Effector memory CD8-positive, alpha-beta T cell (primary cell): ENCODE data around the gene GMPPA.

Experiments used
- ATAC-seq: fragments of 150-1000 bp; cut with Tn5 transposase; replicated peaks from 2 replicates; pipeline ENCODE4 v1.10.0; 2021; ENCODE audit warnings: mild to moderate bottlenecking, moderate library complexity
- DNase-seq, 3 experiments: peaks; one replicate each; pipeline ENCODE4 v3.0.0; 2021
- H3K27ac Mint-ChIP-seq, 2 donors: one replicate each; pipeline ENCODE4 v1.8.0; 2022; ENCODE audit warnings: mild to moderate bottlenecking in 2 of 2, mixed read lengths in 2 of 2, moderate library complexity in 2 of 2
- H3K27me3 Mint-ChIP-seq, 2 donors: one replicate each; pipeline ENCODE4 v1.8.0; 2022; ENCODE audit warnings: mixed read lengths in 2 of 2
- H3K36me3 Mint-ChIP-seq: one replicate; pipeline ENCODE4 v1.8.0; 2022; ENCODE audit warnings: mild to moderate bottlenecking, moderate library complexity, mixed read lengths; ENCODE audit not compliant: insufficient read depth
- H3K4me1 Mint-ChIP-seq, 2 donors: one replicate each; pipeline ENCODE4 v1.8.0; 2022; ENCODE audit warnings: low read depth in 2 of 2, mixed read lengths in 2 of 2
- H3K4me3 Mint-ChIP-seq, 2 donors: one replicate each; pipeline ENCODE4 v1.8.0; 2022; ENCODE audit warnings: mild to moderate bottlenecking in 2 of 2, mixed read lengths in 2 of 2, moderate library complexity in 2 of 2
- H3K9me3 Mint-ChIP-seq, 2 donors: one replicate each; pipeline ENCODE4 v1.8.0; 2022; ENCODE audit warnings: mixed read lengths in 2 of 2

The GMPPA gene

GRCh38 chr2:219495531-219496122 is 3.1 kb upstream of the GMPPA start:
- no peak for ATAC-seq
- no peak overlapping the region for H3K4me3 Mint-ChIP-seq

GRCh38 chr2:219496247-219496824 is 2.4 kb upstream of the GMPPA start:
- H3K4me3 Mint-ChIP-seq = peak overlapping the region; percentile 94 to 97
- H3K4me1 Mint-ChIP-seq = peaks cover 32 to 40% of the 10 kb centered on the region in 2 donors
- H3K27ac Mint-ChIP-seq = no peak overlapping the region
- ATAC-seq (no peak), DNase-seq (no peak)
- no peaks in the 10 kb centered on the region for H3K9me3 Mint-ChIP-seq
- peaks cover 3% of the 10 kb centered on the region for H3K36me3 Mint-ChIP-seq
- peaks cover 44 to 75% of the 10 kb centered on the region in 2 donors for H3K27me3 Mint-ChIP-seq

More at GRCh38 chr2:219495531-219496122, 3.1 kb upstream of the GMPPA start:
- Mint-ChIP-seq H3K4me1 (peaks cover 31 to 40% of the 10 kb centered on the region in 2 donors), H3K36me3 (peaks cover 3% of the 10 kb centered on the region), H3K27ac (no peak overlapping the region), H3K27me3 (peaks cover 47 to 82% of the 10 kb centered on the region in 2 donors), H3K9me3 (no peaks in the 10 kb centered on the region)
- DNase-seq = peak; percentile 26 to 45 (median 41)

- peak overlapping the region in 1 of 2 donors; percentile 8 for H3K27ac Mint-ChIP-seq
- H3K9me3 Mint-ChIP-seq = no peaks in the 10 kb centered on the region
- peaks cover 33 to 42% of the 10 kb centered on the region in 2 donors for H3K4me1 Mint-ChIP-seq
- peaks cover 42 to 69% of the 10 kb centered on the region in 2 donors for H3K27me3 Mint-ChIP-seq
- DNase-seq = no peak
- no peak for ATAC-seq
- H3K4me3 Mint-ChIP-seq = peak overlapping the region; percentile 94 to 97
- peaks cover 3% of the 10 kb centered on the region for H3K36me3 Mint-ChIP-seq
These were observed 1.7 kb upstream of the GMPPA start for GRCh38 chr2:219496825-219497494.

GRCh38 chr2:219497495-219498279 is 1.0 kb upstream of the GMPPA start:
- DNase-seq (peak in 1 of 3 experiments; percentile 18), ATAC-seq (peak; percentile 7)
- Mint-ChIP-seq H3K4me1 (peaks cover 33 to 42% of the 10 kb centered on the region in 2 donors), H3K9me3 (no peaks in the 10 kb centered on the region), H3K27me3 (peaks cover 34 to 62% of the 10 kb centered on the region in 2 donors), H3K27ac (peak overlapping the region; percentile 8 to 55), H3K36me3 (peaks cover 3% of the 10 kb centered on the region), H3K4me3 (peak overlapping the region; percentile 94 to 97)

GRCh38 chr2:219499058-219499307 is 292 bp downstream of the GMPPA start:
- Mint-ChIP-seq H3K4me1 (peaks cover 33 to 42% of the 10 kb centered on the region in 2 donors), H3K9me3 (no peaks in the 10 kb centered on the region), H3K36me3 (peaks cover 6% of the 10 kb centered on the region), H3K27me3 (peaks cover 21 to 49% of the 10 kb centered on the region in 2 donors), H3K27ac (peak overlapping the region; percentile 55 to 87), H3K4me3 (peak overlapping the region; percentile 94 to 97)
- DNase-seq (no peak), ATAC-seq (no peak)

- peaks cover 10% of the 10 kb centered on the region for H3K36me3 Mint-ChIP-seq
- no peak for DNase-seq
- peak overlapping the region; percentile 94 to 97 for H3K4me3 Mint-ChIP-seq
- H3K9me3 Mint-ChIP-seq = no peaks in the 10 kb centered on the region
- H3K4me1 Mint-ChIP-seq = peaks cover 33 to 42% of the 10 kb centered on the region in 2 donors
- ATAC-seq = no peak
- peaks cover 18 to 43% of the 10 kb centered on the region in 2 donors for H3K27me3 Mint-ChIP-seq
- H3K27ac Mint-ChIP-seq = peak overlapping the region; percentile 55 to 87
These were observed 864 bp downstream of the GMPPA start for GRCh38 chr2:219499555-219499954.

- Mint-ChIP-seq H3K27me3 (peaks cover 13 to 37% of the 10 kb centered on the region in 2 donors), H3K4me3 (peak overlapping the region; percentile 94 to 97), H3K9me3 (no peaks in the 10 kb centered on the region), H3K27ac (no peak overlapping the region), H3K4me1 (peaks cover 33 to 38% of the 10 kb centered on the region in 2 donors), H3K36me3 (peaks cover 10% of the 10 kb centered on the region)
- DNase-seq = no peak
- no peak for ATAC-seq
These were observed 1.4 kb downstream of the GMPPA start for GRCh38 chr2:219500135-219500534.

GRCh38 chr2:219501849-219502248 is 3.2 kb downstream of the GMPPA start:
- Mint-ChIP-seq H3K4me1 (peaks cover 29 to 33% of the 10 kb centered on the region in 2 donors), H3K27me3 (peaks cover 0 to 20% of the 10 kb centered on the region in 2 donors), H3K9me3 (no peaks in the 10 kb centered on the region), H3K4me3 (no peak overlapping the region), H3K36me3 (peaks cover 21% of the 10 kb centered on the region), H3K27ac (no peak overlapping the region)
- ATAC-seq (no peak), DNase-seq (no peak)

- Mint-ChIP-seq H3K9me3 (no peaks in the 10 kb centered on the region), H3K27me3 (peaks cover 0 to 19% of the 10 kb centered on the region in 2 donors), H3K4me3 (no peak overlapping the region), H3K27ac (no peak overlapping the region), H3K36me3 (peaks cover 24% of the 10 kb centered on the region), H3K4me1 (peaks cover 27 to 29% of the 10 kb centered on the region in 2 donors)
- ATAC-seq = no peak
- no peak for DNase-seq
These were observed 3.9 kb downstream of the GMPPA start for GRCh38 chr2:219502618-219503017.

GRCh38 chr2:219505585-219505984 is 6.9 kb downstream of the GMPPA start:
- Mint-ChIP-seq H3K9me3 (no peaks in the 10 kb centered on the region), H3K36me3 (peaks cover 21% of the 10 kb centered on the region), H3K4me3 (no peak overlapping the region), H3K27me3 (peaks cover 19 to 32% of the 10 kb centered on the region in 2 donors), H3K4me1 (peaks cover 15% of the 10 kb centered on the region in 2 donors), H3K27ac (no peak overlapping the region)
- no peak for ATAC-seq
- DNase-seq = no peak

- DNase-seq (no peak), ATAC-seq (no peak)
- no peak overlapping the region for H3K4me3 Mint-ChIP-seq
- H3K36me3 Mint-ChIP-seq = peaks cover 21% of the 10 kb centered on the region
- peaks cover 15% of the 10 kb centered on the region in 2 donors for H3K4me1 Mint-ChIP-seq
- no peaks in the 10 kb centered on the region for H3K9me3 Mint-ChIP-seq
- peaks cover 25 to 39% of the 10 kb centered on the region in 2 donors for H3K27me3 Mint-ChIP-seq
- no peak overlapping the region for H3K27ac Mint-ChIP-seq
These were observed 7.6 kb downstream of the GMPPA start for GRCh38 chr2:219506153-219506801.

GRCh38 chr2:219506802-219507526 is 8.3 kb downstream of the GMPPA start:
- Mint-ChIP-seq H3K9me3 (no peaks in the 10 kb centered on the region), H3K27me3 (peaks cover 32 to 45% of the 10 kb centered on the region in 2 donors), H3K4me1 (peaks cover 13 to 14% of the 10 kb centered on the region in 2 donors), H3K27ac (no peak overlapping the region), H3K36me3 (peaks cover 21% of the 10 kb centered on the region), H3K4me3 (no peak overlapping the region)
- DNase-seq = no peak
- no peak for ATAC-seq
